GM21515 (cell line): Measurements from ENCODE around the gene PELI3.
A peak's percentile ranks its signal among the peaks of the same experiment; 100 is the strongest.
"Not testable (repeated sequence)": the region's sequence is repeated elsewhere in the genome, so short reads cannot be mapped to it uniquely, and the experiment has no call there.

Source experiments
- ATAC-seq: cut with Tn5 transposase; IDR thresholded peaks from one replicate; pipeline ENCODE4 v1.9.1; 2021; ENCODE audit not compliant: unreplicated experiment

The PELI3 gene

DNA sequence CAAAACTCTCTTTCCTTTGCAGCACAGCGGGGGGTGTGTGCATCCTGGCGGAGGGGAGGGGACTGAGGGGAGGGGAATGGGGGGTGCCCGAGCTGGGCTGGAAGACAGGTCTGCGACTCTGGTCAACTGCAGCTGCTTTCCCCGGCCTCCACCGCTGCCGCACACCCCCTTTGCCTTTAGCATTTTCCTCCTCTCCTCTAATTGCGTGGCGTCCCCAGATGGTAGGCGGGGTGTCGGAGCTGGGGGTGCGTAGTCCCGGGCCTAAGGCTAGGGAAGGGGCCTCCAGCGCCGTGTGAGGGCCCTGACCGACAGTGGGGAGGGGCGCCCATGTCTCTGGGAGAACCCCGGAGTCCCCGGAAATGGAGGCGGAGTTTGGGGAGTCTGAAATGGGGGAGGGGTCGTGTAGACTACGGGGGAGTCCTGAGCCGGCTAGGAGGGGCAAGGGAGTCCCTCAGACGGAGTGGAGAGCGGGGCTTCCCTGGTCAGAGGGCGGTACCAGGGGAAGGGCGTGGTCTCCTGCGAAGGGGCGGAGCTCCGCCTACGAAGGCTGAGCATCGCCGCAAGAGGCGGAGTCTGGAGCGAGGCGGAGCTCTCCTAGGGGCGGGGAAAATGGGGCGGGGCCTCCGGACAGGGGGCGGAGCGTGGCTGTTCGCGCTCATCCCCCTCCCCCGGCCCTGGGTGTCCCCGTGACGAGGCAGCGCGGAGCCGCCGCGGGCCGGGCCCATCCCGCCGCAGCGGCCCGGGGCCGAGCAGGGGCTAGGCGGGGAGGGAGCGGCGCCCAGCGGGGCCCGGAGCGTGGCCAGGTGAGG, at the start of gene PELI3:
TSS of gene PELI3 (plus strand) at position 681 of the 809 bp plus-strand sequence. CDS start 1,224 bp downstream, outside the sequence.
- ATAC-seq: peak; percentile 79

DNA sequence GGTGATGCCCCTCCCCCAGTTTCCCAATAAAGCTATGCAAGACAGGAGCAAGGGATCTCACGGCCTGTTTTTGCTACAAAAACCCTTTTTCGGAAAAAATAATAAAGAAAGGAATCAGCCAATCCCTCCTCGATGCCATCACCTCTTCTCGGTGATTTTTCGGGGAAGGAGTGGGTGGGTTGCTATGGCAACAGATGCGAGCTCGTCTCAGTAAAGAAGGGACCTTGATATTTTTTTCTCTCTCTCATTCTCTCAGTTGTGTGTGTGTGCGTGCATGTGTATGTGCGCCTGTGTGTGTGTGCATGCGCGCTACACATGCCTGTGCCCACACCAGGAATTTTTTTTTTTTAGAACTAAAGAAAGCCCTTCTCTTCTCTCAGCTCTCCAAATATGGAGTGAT, 49.7 kb upstream of the PELI3 start:
- ATAC-seq: no peak

GRCh38 chr11:66418168-66418985, 48.3 kb upstream of the PELI3 start:
- ATAC-seq: no peak

- no peak for ATAC-seq
Measured at GRCh38 chr11:66418986-66419308, 47.8 kb upstream of the PELI3 start.

- ATAC-seq: no peak
Measured at GRCh38 chr11:66419825-66420224, 46.9 kb upstream of the PELI3 start.

- ATAC-seq: no peak
Measured at GRCh38 chr11:66420671-66421476, 45.8 kb upstream of the PELI3 start, which contains the start of gene NPAS4. TSS of gene NPAS4 (plus strand) at chr11:66421035. CDS start at chr11:66421180, 145 bp downstream.

DNA sequence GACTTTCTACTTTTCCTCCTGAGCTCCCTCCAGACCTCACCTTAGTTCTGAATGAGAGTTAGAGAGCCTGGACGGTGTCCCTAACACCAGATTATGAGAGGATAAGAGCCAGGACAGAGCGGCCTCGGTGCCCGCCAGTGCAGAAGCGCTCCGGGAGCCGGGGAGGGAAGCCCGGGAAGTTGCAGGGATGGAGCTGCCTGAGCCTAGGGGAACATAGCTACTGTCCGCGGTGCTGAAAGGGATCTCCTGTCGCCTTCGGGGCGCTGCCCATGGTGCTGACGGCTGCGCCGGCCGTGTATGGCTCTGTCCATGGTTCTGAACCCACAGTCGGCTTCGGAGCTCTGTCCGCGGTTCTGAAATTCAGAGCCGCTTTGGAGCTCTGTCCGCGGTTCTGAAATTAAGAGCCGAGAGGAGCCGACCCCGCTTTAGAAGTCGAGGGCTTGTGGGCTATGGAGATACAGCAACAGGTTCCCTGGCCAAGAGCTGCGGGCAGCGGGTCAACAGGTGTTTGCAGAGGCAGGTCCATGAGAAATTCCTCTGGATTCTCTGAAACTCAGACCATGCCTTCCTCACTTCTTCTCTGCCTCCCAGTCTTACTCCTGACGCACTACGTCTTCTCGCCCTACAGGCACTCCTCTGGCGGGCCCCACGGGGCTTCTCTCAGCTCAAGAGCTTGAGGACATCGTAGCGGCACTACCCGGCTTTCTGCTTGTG, 45.1 kb upstream of the PELI3 start:
- no peak for ATAC-seq

GRCh38 chr11:66426314-66426713, 40.4 kb upstream of the PELI3 start:
- ATAC-seq: no peak

DNA sequence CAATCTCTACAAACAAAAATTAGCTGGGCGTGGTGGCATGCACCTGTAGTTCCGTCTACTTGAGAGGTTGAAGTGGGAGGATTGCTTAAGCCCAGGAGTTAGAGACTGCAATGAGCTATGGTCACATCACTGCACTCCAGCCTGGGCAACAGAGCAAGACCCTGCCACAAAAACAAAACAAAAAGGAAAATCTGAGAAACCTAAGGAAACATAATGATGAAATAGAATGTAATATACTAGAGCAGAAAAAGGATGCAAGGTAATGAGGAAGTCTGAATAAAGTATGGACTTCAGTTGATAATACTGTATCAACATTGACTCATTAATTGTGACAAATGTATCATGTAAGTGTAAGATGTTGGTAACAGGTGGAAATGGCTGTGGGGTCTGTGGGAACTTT, 37.8 kb upstream of the PELI3 start:
- no peak for ATAC-seq

GRCh38 chr11:66429983-66430602, 36.6 kb upstream of the PELI3 start:
- ATAC-seq: no peak

DNA sequence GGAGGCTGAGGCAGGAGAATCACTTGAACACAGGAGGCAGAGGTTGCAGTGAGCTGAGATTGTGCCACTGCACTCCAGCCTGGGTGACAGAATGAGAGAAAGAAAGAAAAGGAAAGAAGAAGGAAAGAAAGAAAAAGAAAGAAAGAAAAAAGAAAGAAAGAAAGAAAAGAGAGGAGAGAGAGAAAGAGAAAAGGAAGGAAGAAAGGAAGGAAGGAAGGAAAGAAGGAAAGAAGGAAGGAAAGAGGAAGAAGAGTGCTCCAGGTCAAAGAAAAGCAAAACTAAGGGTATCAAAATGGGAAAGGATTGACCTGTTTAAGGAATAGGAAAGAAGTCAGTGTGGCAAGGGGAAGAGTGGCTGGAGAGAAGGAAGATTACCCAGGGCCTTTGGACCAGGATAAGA, 35.4 kb upstream of the PELI3 start:
- not testable (repeated sequence) for ATAC-seq

- not testable (repeated sequence) for ATAC-seq
Measured at GRCh38 chr11:66431871-66432329, 34.8 kb upstream of the PELI3 start.

- no peak for ATAC-seq
Measured at GRCh38 chr11:66432597-66432996, 34.1 kb upstream of the PELI3 start.

- no peak for ATAC-seq
Measured at GRCh38 chr11:66437979-66438503, 28.7 kb upstream of the PELI3 start.

DNA sequence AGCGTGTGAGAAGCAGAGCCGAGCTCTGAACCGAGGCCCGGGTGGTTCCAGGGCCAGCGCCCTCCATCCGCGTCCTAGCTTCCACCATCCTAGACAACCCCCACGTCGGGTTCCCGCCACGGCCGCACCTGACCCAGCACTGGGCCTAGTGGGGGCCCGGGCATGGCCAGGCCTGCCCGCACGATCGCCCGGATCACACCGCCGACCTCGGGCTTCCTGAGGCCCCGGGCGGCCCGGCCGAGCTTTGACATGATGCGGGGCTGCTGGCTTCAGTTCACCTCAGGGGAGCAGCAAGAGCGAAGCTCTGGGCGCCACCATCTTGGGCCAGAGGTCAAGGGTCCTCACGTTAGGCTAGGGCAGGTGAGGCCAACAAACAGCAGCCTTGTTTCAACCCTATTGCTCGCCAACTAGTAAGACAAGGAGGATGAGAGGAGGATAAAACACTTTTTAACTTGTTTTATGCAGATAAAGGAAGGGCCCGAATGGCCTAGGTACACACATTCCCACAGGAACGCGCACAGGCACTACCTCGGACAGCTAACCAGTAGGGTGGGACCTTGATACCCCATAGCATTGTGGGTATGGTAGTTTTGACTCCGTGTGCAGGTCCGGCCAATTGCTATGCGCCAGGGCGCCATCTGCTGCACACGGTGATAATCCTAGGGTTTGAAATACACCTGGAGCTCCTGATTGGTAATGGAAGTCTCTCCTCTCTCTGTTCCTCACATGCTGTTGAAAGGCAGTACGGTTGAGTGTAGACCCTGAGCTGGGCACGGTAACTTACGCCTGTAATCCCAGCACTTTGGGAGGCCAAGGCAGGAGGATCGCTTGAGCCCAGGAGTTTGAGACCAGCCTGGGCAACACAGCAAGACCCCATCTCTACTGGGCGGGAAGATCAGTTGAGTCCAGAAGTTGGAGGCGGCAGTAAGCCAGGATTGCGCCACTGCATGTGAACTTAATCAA, 27.9 kb upstream of the PELI3 start, which contains the start of gene MRPL11:
TSS of gene MRPL11 (minus strand) at position 345 of the 963 bp plus-strand sequence. CDS start at position 251, 94 bp downstream.
- ATAC-seq: peak; percentile 93

GRCh38 chr11:66440101-66440939, 26.4 kb upstream of the PELI3 start:
- not testable (repeated sequence) for ATAC-seq

GRCh38 chr11:66440940-66441282, 25.8 kb upstream of the PELI3 start:
- ATAC-seq: not testable (repeated sequence)

GRCh38 chr11:66443602-66444001, 23.1 kb upstream of the PELI3 start:
- no peak for ATAC-seq
